Measurements from ENCODE around the gene ANKRD13D.

The ANKRD13D gene

GRCh38 chr11:67320691-67321090, 31.6 kb downstream of the ANKRD13D start:
- peaks cover 4% of the 10 kb centered on the region for H3K27me3 ChIP-seq
- no peaks in the 10 kb centered on the region for H3K36me3 ChIP-seq
- no peaks in the 10 kb centered on the region for H3K9me3 ChIP-seq
- H3K27ac ChIP-seq, result no peak overlapping the region
- H3K4me1 ChIP-seq (ENCODE audit: control insufficient read depth in 1 of 2, insufficient read depth in 1 of 2, low read depth in 1 of 2, low read length in 1 of 2), result peaks cover 16 to 17% of the 10 kb centered on the region in 2 experiments
- no peak overlapping the region for H3K4me3 ChIP-seq (ENCODE audit: low read depth in 1 of 2, low read length in 1 of 2)
- TF ChIP-seq CTCF (IDR thresholded peaks at IDR 0.05), result no peak

GRCh38 chr11:67321313-67321871, 32.3 kb downstream of the ANKRD13D start:
- Histone ChIP-seq H3K36me3 (no peaks in the 10 kb centered on the region), H3K9me3 (no peaks in the 10 kb centered on the region), H3K4me1 (ENCODE audit: control insufficient read depth in 1 of 2, insufficient read depth in 1 of 2, low read depth in 1 of 2, low read length in 1 of 2) (peaks cover 14 to 15% of the 10 kb centered on the region in 2 experiments), H3K4me3 (ENCODE audit: low read depth in 1 of 2, low read length in 1 of 2) (no peak overlapping the region), H3K27ac (no peak overlapping the region), H3K27me3 (peaks cover 4% of the 10 kb centered on the region)
- no peak for TF ChIP-seq CTCF (IDR thresholded peaks at IDR 0.05)

GRCh38 chr11:67322049-67322448, 32.9 kb downstream of the ANKRD13D start:
- no peaks in the 10 kb centered on the region for H3K36me3 ChIP-seq
- H3K27ac ChIP-seq, result no peak overlapping the region
- no peak for TF ChIP-seq CTCF (IDR thresholded peaks at IDR 0.05)
- H3K9me3 ChIP-seq, result no peaks in the 10 kb centered on the region
- H3K4me3 ChIP-seq (ENCODE audit: low read depth in 1 of 2, low read length in 1 of 2), result no peak overlapping the region
- peaks cover 8% of the 10 kb centered on the region in 2 experiments for H3K4me1 ChIP-seq (ENCODE audit: control insufficient read depth in 1 of 2, insufficient read depth in 1 of 2, low read depth in 1 of 2, low read length in 1 of 2)
- H3K27me3 ChIP-seq, result peaks cover 4% of the 10 kb centered on the region

GRCh38 chr11:67323526-67323925, 34.4 kb downstream of the ANKRD13D start:
- TF ChIP-seq CTCF (IDR thresholded peaks at IDR 0.05), result no peak
- no peak overlapping the region for H3K4me3 ChIP-seq (ENCODE audit: low read depth in 1 of 2, low read length in 1 of 2)
- H3K27me3 ChIP-seq, result peaks cover 4% of the 10 kb centered on the region
- peaks cover under 1% of the 10 kb centered on the region in 2 experiments for H3K4me1 ChIP-seq (ENCODE audit: control insufficient read depth in 1 of 2, insufficient read depth in 1 of 2, low read depth in 1 of 2, low read length in 1 of 2)
- H3K27ac ChIP-seq, result no peak overlapping the region
- no peaks in the 10 kb centered on the region for H3K9me3 ChIP-seq
- H3K36me3 ChIP-seq, result no peaks in the 10 kb centered on the region

- Histone ChIP-seq H3K4me1 (ENCODE audit: control insufficient read depth in 1 of 2, insufficient read depth in 1 of 2, low read depth in 1 of 2, low read length in 1 of 2) (no peaks in the 10 kb centered on the region), H3K27ac (no peak overlapping the region), H3K4me3 (ENCODE audit: low read depth in 1 of 2, low read length in 1 of 2) (no peak overlapping the region), H3K9me3 (no peaks in the 10 kb centered on the region), H3K36me3 (no peaks in the 10 kb centered on the region), H3K27me3 (no peaks in the 10 kb centered on the region)
- TF ChIP-seq CTCF (IDR thresholded peaks at IDR 0.05), result no peak
Measured at GRCh38 chr11:67332081-67332691, 43.1 kb downstream of the ANKRD13D start.
